Retinal pigment epithelial cell (primary cell): Measurements from ENCODE around the gene KRT28.

Experiments
- DNase-seq: peaks from one replicate; pipeline ENCODE4 v3.0.0-alpha.2; 2010; ENCODE audit warnings: low read depth
- H3K4me3 ChIP-seq: 2 replicates; pipeline ENCODE4 v1.5.1; 2011; ENCODE audit warnings: mild to moderate bottlenecking, low read length, control low read depth, moderate library complexity
- TF ChIP-seq, protein P1 (sequence below): conservative IDR thresholded peaks from 2 replicates; pipeline ENCODE4 v1.5.1; 2011; ENCODE audit warnings: low read depth, low read length, control low read depth, inconsistent platforms

Gene KRT28

GRCh38 chr17:40799859-40800258 lies at the start of gene KRT28:
Gene KRT28 (minus strand): TSS chr17:40799959. CDS start chr17:40799893, 66 bp downstream.
- no peak within 1 kb of the TSS for H3K4me3 ChIP-seq
- DNase-seq = no peak
- TF ChIP-seq, protein P1, sequence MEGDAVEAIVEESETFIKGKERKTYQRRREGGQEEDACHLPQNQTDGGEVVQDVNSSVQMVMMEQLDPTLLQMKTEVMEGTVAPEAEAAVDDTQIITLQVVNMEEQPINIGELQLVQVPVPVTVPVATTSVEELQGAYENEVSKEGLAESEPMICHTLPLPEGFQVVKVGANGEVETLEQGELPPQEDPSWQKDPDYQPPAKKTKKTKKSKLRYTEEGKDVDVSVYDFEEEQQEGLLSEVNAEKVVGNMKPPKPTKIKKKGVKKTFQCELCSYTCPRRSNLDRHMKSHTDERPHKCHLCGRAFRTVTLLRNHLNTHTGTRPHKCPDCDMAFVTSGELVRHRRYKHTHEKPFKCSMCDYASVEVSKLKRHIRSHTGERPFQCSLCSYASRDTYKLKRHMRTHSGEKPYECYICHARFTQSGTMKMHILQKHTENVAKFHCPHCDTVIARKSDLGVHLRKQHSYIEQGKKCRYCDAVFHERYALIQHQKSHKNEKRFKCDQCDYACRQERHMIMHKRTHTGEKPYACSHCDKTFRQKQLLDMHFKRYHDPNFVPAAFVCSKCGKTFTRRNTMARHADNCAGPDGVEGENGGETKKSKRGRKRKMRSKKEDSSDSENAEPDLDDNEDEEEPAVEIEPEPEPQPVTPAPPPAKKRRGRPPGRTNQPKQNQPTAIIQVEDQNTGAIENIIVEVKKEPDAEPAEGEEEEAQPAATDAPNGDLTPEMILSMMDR = no peak

- H3K4me3 ChIP-seq = no peak overlapping the region
- TF ChIP-seq, protein P1 = no peak
- no peak for DNase-seq
These were observed 49.0 kb upstream of the KRT28 start for GRCh38 chr17:40848583-40849235.

DNA sequence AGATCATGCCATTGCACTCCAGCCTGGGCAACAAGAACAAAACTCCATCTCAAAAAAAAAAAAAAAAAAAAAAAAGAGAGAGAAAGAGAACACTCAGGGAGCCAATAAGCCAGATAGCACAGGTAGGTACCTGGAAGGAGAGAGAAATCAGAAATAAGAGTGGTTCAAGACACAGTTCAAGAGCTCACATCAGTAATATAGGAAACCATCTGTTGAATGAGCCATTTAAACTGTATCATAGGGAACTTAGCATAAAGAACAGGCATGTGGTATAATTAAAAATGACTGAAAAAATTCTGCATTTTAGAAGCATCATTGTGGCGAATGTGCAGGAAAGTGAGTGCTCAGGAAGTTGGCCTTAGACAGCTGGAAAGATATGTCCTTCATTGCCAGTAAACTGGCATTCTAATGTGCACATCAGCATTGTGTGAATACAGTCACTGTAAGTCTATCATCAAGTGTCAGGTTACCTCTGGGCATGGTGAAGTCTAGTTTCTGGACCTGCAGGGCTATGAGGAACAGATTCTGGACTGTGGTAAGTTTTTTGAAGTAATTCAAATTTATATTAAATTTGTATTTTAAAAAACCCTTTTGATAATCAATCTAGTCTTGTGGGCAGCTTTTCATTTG lies 46.9 kb upstream of the KRT28 start:
- TF ChIP-seq, protein P1 = no peak
- DNase-seq = no peak
- H3K4me3 ChIP-seq = no peak overlapping the region

DNA sequence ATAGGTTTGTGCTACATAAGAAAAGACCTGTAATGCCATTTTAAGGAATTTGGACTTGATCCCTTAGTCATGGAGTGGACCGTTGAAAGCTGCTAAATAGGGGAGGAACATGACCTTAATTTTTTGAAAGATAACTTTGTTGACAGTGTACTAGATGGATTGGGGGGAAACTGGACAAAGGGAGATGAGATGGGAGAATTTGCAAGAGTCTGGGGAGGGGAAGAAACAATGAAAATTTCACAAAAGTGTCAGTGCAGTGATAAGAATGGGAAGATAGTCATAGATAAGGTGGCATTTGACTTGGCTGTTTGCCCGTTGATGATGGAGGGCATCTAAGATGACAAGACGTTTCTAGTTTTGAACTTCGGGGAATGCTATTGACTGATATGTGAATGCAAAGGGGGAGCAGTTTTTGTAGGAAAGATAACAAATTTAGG lies 44.9 kb upstream of the KRT28 start:
- no peak for DNase-seq
- TF ChIP-seq, protein P1 = no peak
- H3K4me3 ChIP-seq = no peak overlapping the region

GRCh38 chr17:40843242-40843641 lies 43.5 kb upstream of the KRT28 start:
- TF ChIP-seq, protein P1 = no peak
- no peak for DNase-seq
- H3K4me3 ChIP-seq = no peak overlapping the region

- TF ChIP-seq, protein P1 = no peak
- H3K4me3 ChIP-seq = no peak overlapping the region
- no peak for DNase-seq
These were observed 41.5 kb upstream of the KRT28 start for GRCh38 chr17:40841246-40841645.

DNA sequence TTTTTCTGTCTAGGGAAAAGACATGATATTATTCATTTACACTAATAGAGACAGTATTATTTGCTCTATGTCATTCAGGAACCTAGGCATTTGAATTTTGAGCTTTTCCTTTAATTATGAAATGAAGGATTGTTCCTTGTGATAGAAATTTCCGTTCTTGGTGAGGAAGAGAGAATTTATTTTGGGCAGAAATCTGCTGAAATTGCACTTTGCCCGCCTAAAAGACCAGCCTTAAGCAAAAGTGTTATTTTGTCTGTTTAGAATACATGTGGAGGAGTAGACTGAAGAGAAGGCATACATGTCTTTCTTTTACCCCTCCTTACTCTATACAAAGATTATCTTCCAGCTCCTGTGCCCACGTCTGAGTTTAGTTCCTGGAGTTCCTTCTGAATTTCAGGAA lies 39.4 kb upstream of the KRT28 start:
- DNase-seq = no peak
- TF ChIP-seq, protein P1 = no peak
- H3K4me3 ChIP-seq = no peak overlapping the region
